Esophagus mucosa (tissue), 1 donor: ENCODE measurements around the gene P2RX7. TPM values are rescaled to one million over a fixed set of nuclear protein-coding genes. Genes with fewer than 3 reads are reported as not detected.

Experiments
- ATAC-seq: fragments of 200-7000 bp; cut with Tn5 transposase; one replicate; pipeline ENCODE4 v1.9.1; 2020
- total RNA-seq: library from RNA; stranded (reverse); gene quantifications from one replicate; pipeline ENCODE4 v1.2.4, GENCODE V29; 2023
- donor health status: DM: yes; HTN: yes; CAD: no.

Gene P2RX7
- total RNA-seq, 1 donor from 2014 or later = 4.1 TPM

DNA sequence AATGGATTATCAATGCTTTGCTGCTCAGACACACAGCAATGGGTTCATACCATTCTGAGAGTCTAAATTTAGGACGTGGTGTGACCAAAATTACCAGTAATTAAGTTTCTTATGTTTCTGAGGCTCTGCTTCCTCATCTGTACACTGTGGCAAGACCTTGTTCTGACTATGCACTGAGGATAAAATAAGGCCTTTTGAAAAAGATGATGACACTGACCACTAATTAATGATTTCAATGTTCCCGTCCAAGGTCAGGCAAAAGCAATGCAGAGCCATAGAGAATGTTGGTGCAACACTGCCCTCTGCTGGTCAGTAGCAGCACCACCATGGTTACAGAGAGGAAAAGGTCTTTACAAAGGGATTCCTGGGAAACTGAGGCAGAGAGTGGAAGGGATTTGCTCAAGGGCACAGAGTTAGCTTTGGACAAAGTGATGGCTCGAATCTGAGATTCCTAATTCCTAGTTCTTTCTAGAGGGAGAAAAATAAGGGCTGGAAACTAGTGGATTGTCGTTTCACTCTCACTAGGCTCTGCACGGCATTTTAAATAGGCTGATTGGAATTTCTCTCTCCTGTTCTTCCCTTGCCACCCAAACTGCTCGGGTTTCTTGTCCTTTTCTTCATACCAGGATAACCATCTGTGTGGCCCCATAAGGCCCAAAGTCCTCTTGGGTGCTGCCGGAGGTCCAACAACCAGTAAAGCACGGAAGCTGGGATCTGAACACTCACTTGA lies 22.3 kb upstream of the P2RX7 start:
- ATAC-seq = peak; percentile 81

DNA sequence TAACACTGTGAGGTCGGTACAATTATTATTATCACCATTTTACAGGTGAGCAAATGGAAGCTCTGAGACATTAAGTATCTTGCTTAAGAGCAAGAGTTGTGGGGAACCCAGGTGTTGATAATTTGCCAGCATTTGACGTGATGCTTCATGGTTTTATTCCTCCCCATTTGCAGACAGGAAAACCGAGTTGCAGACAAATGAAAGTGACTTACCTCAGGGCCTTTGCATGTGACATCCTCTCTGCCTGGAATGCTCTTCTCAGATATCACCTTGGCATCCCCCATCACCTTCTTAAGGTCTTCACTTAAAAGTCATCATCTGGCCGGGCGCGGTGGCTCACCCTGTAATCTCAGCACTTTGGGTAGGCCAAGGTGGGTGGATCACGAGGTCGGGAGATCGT lies 21.0 kb upstream of the P2RX7 start:
- ATAC-seq = no peak

- ATAC-seq = no peak
Observed at GRCh38 chr12:121112496-121112895, 20.2 kb upstream of the P2RX7 start.

DNA sequence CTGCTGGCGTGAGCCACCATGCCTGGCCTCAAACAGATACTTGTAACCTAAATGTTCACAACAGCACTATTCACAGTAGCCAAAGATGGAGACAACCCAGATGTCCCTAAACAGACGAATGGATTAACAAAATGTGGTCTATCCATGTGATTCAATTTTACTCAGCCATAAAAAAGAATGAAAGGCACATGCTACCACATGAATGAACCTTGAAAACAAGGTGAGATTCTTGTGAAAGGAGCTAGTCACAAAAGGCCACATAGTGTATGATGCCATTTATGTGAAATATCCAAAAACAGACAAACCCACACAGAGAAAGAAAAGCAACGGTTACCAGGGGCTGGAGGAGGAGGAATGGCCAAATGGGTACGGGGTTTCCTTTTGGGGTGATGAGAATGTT lies 19.6 kb upstream of the P2RX7 start:
- no peak for ATAC-seq

DNA sequence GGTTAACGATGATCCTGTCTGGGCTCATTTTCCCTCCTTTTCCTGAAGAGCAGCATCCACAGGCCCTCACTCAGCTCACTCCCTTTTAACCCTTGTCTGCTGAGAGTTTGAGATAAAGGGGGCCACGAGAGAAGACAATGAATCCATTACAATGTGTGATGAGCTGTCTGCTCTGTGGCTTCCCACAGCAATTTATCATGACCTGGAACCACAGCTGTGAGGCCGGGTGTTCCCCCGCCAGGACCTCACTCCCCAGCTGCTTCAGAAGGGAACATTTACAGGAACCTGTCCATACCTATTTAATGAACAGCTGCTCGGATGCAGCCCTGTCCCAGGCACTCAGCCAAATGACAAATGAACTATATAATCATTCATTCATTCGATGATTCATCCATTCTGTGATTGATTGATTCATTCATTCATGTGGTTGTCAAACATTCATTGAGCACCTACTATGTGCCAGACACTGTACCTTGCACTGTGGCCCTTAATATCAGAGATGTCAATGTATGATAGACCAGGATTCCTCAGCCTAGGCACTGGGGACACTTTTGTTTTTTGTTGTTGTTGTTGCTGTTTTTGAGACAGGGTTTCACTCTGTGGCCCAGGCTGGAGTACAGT lies 18.5 kb upstream of the P2RX7 start:
- no peak for ATAC-seq

- peak; percentile 35 for ATAC-seq
Observed at GRCh38 chr12:121114806-121115205, 17.9 kb upstream of the P2RX7 start.

- no peak for ATAC-seq
Observed at GRCh38 chr12:121115530-121115929, 17.1 kb upstream of the P2RX7 start.

GRCh38 chr12:121116318-121117225 lies 16.1 kb upstream of the P2RX7 start:
- ATAC-seq = no peak

DNA sequence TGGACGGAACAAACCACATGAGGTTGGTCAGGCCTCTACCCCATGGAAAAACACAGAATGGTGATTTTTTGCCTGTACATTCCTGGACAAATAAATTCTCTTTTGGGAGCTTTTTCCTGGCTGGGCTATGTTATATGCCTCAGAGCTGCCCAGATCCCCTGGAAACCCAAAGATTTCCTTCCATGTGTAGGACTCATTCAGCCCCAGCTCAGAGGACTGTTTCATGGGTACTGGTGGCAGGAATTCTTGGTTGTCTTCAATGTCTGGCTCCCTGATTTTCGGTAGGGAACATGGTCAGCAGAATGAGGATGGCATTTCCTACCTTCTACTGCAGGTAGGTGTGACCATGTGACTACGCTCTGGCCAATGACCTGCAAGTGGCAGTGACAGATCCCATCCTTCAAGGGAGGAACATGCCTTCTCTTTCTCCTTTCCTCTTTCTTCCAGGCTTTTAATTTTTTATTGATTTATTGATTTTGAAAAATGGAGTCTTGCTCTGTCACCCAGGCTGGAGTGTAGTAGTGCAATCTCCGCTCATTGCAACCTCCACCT lies 15.4 kb upstream of the P2RX7 start:
- ATAC-seq = no peak

GRCh38 chr12:121120323-121120722 lies 12.4 kb upstream of the P2RX7 start:
- no peak for ATAC-seq

DNA sequence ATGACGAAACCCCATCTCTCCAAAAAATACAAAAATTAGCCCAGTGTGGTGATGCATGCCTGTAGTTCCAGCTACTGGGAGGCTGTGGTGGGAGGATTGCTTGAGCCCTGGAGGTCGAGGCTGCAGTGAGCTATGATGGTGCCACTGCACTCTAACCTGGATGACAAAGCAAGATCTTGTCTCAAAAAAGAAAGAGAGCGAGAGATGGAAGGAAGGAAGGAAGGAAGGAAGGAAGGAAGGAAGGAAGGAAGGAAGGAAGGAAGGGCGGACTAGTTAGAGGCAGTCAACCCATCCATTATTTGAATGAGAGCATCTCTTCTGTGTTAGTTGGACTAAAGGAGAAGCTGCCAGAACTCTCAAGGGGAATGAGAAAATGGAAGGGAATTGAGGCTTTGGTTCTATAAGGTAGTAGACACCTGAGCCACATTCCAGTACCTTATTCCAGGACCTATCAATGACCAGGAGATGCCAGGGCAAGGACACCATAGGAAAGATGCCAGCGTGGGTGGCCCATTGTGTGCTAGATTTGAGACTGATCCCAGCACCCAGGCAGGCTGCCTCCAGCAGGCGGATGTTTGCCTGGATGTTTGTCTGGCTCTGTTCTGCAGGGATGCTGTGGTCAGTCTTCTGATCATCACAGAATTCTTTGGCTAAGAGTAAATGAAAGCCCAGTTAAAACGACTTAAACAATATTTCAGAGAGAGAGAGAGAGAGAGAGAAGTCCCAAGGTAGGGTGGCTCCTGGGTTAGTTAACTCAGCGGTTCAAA lies 11.5 kb upstream of the P2RX7 start:
- no peak for ATAC-seq

- ATAC-seq = no peak
Observed at GRCh38 chr12:121121805-121122204, 10.9 kb upstream of the P2RX7 start.

GRCh38 chr12:121123488-121123887 lies 9.2 kb upstream of the P2RX7 start:
- no peak for ATAC-seq

GRCh38 chr12:121124402-121125109 lies 8.1 kb upstream of the P2RX7 start:
- peak; percentile 81 for ATAC-seq

GRCh38 chr12:121127501-121127900 lies 5.2 kb upstream of the P2RX7 start:
- no peak for ATAC-seq

GRCh38 chr12:121128908-121129810 lies 3.5 kb upstream of the P2RX7 start:
- peak; percentile 39 for ATAC-seq

- ATAC-seq = no peak
Observed at GRCh38 chr12:121129811-121130147, 2.9 kb upstream of the P2RX7 start.

- no peak for ATAC-seq
Observed at GRCh38 chr12:121130866-121131373, 1.8 kb upstream of the P2RX7 start.

DNA sequence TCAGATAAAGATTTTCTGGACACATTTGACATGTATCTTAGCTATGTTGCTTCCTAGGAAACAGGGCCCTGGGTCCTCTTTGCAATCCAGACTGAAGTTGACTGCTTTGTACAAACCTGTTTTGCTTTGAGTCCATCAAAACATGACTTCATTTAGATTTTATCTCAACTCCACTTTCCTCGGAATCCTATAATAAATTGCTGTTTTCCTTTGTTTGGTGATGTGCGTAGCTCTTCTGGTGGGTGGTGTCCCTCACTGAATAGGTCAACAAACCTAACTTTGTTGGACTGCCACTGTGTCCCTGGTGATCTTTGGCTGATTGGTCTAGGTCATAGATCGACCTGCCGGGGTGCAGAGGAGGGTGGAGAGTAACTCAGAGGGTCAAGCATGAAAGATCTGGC lies 735 bp upstream of the P2RX7 start:
- ATAC-seq = no peak

DNA sequence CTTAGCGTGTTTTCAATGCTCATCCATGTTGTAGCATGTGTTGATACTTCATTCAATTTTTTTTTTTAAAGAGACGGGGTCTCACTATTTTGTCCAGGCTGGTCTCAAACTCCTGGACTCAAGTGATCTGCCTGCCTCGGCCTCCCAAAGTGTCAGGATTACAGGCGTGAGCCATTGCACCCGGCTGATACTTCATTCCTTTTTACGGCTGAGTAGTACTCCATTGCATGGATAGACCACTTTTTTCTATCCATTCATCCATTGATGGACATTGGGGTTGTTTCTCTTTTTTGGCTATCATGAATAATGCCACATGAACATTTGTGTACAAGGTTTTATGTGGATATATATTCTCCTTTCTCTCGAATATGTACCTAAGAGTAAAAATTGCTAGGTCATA lies 1.2 kb downstream of the P2RX7 start:
- ATAC-seq = no peak
